Measurements from ENCODE around the gene RNF214. TPM values are rescaled to one million over a fixed set of nuclear protein-coding genes. Genes with fewer than 3 reads are reported as not detected.

Gene RNF214
- total RNA-seq, 4 donors from 2014 or later, result 14.8 to 21.2 (median 17.4) TPM

GRCh38 chr11:117305145-117305544 is 72.7 kb downstream of the RNF214 start:
- Histone ChIP-seq H3K27ac (no peak overlapping the region), H3K4me1 (peaks cover 0 to 16% (median 5%) of the 10 kb centered on the region in 3 donors), H3K36me3 (peaks cover 0 to 14% of the 10 kb centered on the region in 2 donors), H3K27me3 (no peaks in the 10 kb centered on the region), H3K9me3 (no peaks in the 10 kb centered on the region), H3K4me3 (no peak overlapping the region)
- no peak for ATAC-seq
- 94% methylated on average over 3 of the region's 3 CpGs; no CpG with 5 or more reads in 1 of the 2 donors for WGBS, 2 donors (ENCODE audit: low coverage in 1 of 2)
- TF ChIP-seq POLR2AphosphoS5 (IDR thresholded peaks at IDR 0.05) (no peak), POLR2A (IDR thresholded peaks at IDR 0.05) (no peak), EP300 (IDR thresholded peaks at IDR 0.05) (no peak), CTCF (IDR thresholded peaks at IDR 0.05) (no peak)

- no peak for ATAC-seq
- H3K9me3 ChIP-seq, result no peaks in the 10 kb centered on the region
- H3K4me1 ChIP-seq, result peaks cover 0 to 6% (median 2%) of the 10 kb centered on the region in 3 donors
- H3K4me3 ChIP-seq, result no peak overlapping the region
- H3K27ac ChIP-seq, result no peak overlapping the region
- no peak for TF ChIP-seq CTCF (IDR thresholded peaks at IDR 0.05)
- no peak for TF ChIP-seq EP300 (IDR thresholded peaks at IDR 0.05)
- no peak for TF ChIP-seq POLR2AphosphoS5 (IDR thresholded peaks at IDR 0.05)
- TF ChIP-seq POLR2A (IDR thresholded peaks at IDR 0.05), result no peak
- H3K36me3 ChIP-seq, result peaks cover 0 to 19% of the 10 kb centered on the region in 2 donors
- WGBS, 2 donors (ENCODE audit: low coverage in 1 of 2), result 98% methylated on average over 7 of the region's 7 CpGs; no CpG with 5 or more reads in 1 of the 2 donors
- no peaks in the 10 kb centered on the region for H3K27me3 ChIP-seq
These were observed 76.8 kb downstream of the RNF214 start for GRCh38 chr11:117309310-117309709.

GRCh38 chr11:117313091-117313490 is 80.6 kb downstream of the RNF214 start:
- 38 to 67% methylated on average over 1 to 2 of the region's 5 CpGs for WGBS, 2 donors (ENCODE audit: low coverage in 1 of 2)
- no peak for TF ChIP-seq EP300 (IDR thresholded peaks at IDR 0.05)
- no peak for TF ChIP-seq POLR2AphosphoS5 (IDR thresholded peaks at IDR 0.05)
- no peak for TF ChIP-seq POLR2A (IDR thresholded peaks at IDR 0.05)
- TF ChIP-seq CTCF (IDR thresholded peaks at IDR 0.05), result no peak

GRCh38 chr11:117313828-117314768 is 81.6 kb downstream of the RNF214 start:
- Histone ChIP-seq H3K27ac (no peak overlapping the region), H3K36me3 (peaks cover 0 to 4% of the 10 kb centered on the region in 2 donors), H3K4me3 (peak overlapping the region in 1 of 2 donors; percentile 93), H3K4me1 (peaks cover 0 to 31% (median 13%) of the 10 kb centered on the region in 3 donors), H3K27me3 (no peaks in the 10 kb centered on the region), H3K9me3 (no peaks in the 10 kb centered on the region)
- TF ChIP-seq POLR2AphosphoS5 (IDR thresholded peaks at IDR 0.05) (no peak), CTCF (IDR thresholded peaks at IDR 0.05) (no peak)
- no peak for ATAC-seq
- WGBS, 2 donors (ENCODE audit: low coverage in 1 of 2), result 92 to 93% methylated on average over 4 to 6 of the region's 14 CpGs

More at GRCh38 chr11:117313091-117313490, 80.6 kb downstream of the RNF214 start:
- ATAC-seq, result no peak
- H3K36me3 ChIP-seq, result peaks cover 0 to 4% of the 10 kb centered on the region in 2 donors
- H3K4me1 ChIP-seq, result peaks cover 0 to 31% (median 13%) of the 10 kb centered on the region in 3 donors
- no peak overlapping the region for H3K27ac ChIP-seq
- H3K4me3 ChIP-seq, result no peak overlapping the region
- no peaks in the 10 kb centered on the region for H3K9me3 ChIP-seq
- H3K27me3 ChIP-seq, result no peaks in the 10 kb centered on the region

Data from gastroesophageal sphincter (tissue), 4 donors.